Mesothelial cell of epicardium (in vitro differentiated cells): ENCODE measurements around the gene SLC1A5. TPM values are rescaled to one million over a fixed set of nuclear protein-coding genes. Genes with fewer than 3 reads are reported as not detected.

Experiments
- DNase-seq, 2 experiments: peaks; one replicate each; pipeline ENCODE4 v3.0.0; 2021; ENCODE audit warnings: low spot score in 2 of 2; ENCODE audit not compliant: unreplicated experiment in 2 of 2
- H3K27ac Mint-ChIP-seq: 2 replicates; pipeline ENCODE4 v1.8.0; 2021; ENCODE audit warnings: mixed read lengths
- H3K27me3 Mint-ChIP-seq: 2 replicates; pipeline ENCODE4 v1.8.0; 2021; ENCODE audit warnings: low read depth, mixed read lengths
- H3K36me3 Mint-ChIP-seq: 2 replicates; pipeline ENCODE4 v1.8.0; 2021; ENCODE audit warnings: mixed read lengths
- H3K4me1 Mint-ChIP-seq: 2 replicates; pipeline ENCODE4 v1.8.0; 2021; ENCODE audit warnings: mixed read lengths
- H3K4me3 Mint-ChIP-seq: 2 replicates; pipeline ENCODE4 v1.8.0; 2021; ENCODE audit warnings: mild to moderate bottlenecking, moderate library complexity, mixed read lengths
- H3K9me3 Mint-ChIP-seq: 2 replicates; pipeline ENCODE4 v1.8.0; 2021; ENCODE audit warnings: mixed read lengths
- total RNA-seq: library from RNA; stranded (reverse); gene quantifications from 3 replicates; pipeline ENCODE4 v1.2.1, GENCODE V29; 2021
- TF ChIP-seq, protein P1 (sequence below): fragments of 200-600 bp; sonication (generic); IDR thresholded peaks from one replicate; pipeline ENCODE4 v1.5.0; 2021; ENCODE audit warnings: antibody characterized with exemption; ENCODE audit not compliant: unreplicated experiment

Gene SLC1A5
- 45.3 to 49.3 TPM (median 48.4 TPM) in 3 replicates for total RNA-seq

- TF ChIP-seq, protein P1, sequence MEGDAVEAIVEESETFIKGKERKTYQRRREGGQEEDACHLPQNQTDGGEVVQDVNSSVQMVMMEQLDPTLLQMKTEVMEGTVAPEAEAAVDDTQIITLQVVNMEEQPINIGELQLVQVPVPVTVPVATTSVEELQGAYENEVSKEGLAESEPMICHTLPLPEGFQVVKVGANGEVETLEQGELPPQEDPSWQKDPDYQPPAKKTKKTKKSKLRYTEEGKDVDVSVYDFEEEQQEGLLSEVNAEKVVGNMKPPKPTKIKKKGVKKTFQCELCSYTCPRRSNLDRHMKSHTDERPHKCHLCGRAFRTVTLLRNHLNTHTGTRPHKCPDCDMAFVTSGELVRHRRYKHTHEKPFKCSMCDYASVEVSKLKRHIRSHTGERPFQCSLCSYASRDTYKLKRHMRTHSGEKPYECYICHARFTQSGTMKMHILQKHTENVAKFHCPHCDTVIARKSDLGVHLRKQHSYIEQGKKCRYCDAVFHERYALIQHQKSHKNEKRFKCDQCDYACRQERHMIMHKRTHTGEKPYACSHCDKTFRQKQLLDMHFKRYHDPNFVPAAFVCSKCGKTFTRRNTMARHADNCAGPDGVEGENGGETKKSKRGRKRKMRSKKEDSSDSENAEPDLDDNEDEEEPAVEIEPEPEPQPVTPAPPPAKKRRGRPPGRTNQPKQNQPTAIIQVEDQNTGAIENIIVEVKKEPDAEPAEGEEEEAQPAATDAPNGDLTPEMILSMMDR = no peak
- Mint-ChIP-seq H3K4me1 (peaks cover 41% of the 10 kb centered on the region), H3K4me3 (peak within 1 kb of the TSS; percentile 87), H3K27me3 (no peaks in the 10 kb centered on the region), H3K36me3 (no peaks in the 10 kb centered on the region), H3K27ac (peak within 1 kb of the TSS; percentile 95), H3K9me3 (no peaks in the 10 kb centered on the region)
- peak; percentile 95 to 97 for DNase-seq
Observed at GRCh38 chr19:46788262-46788967, at the start of gene SLC1A5. TSS of gene SLC1A5 (minus strand) at chr19:46788594. CDS start at chr19:46787965, 629 bp downstream.

GRCh38 chr19:46838160-46838559 lies 49.8 kb upstream of the SLC1A5 start:
- Mint-ChIP-seq H3K27ac (no peak overlapping the region), H3K4me1 (peaks cover 16% of the 10 kb centered on the region)
- no peak for DNase-seq

GRCh38 chr19:46834984-46835383 lies 46.6 kb upstream of the SLC1A5 start:
- Mint-ChIP-seq H3K27me3 (no peaks in the 10 kb centered on the region), H3K4me1 (peaks cover 2% of the 10 kb centered on the region), H3K36me3 (peaks cover 8% of the 10 kb centered on the region), H3K9me3 (peaks cover 9% of the 10 kb centered on the region), H3K27ac (no peak overlapping the region), H3K4me3 (no peak overlapping the region)
- DNase-seq = no peak
- TF ChIP-seq, protein P1 = no peak

More at GRCh38 chr19:46838160-46838559, 49.8 kb upstream of the SLC1A5 start:
- Mint-ChIP-seq H3K9me3 (peaks cover 3% of the 10 kb centered on the region), H3K4me3 (no peak overlapping the region), H3K36me3 (peaks cover 15% of the 10 kb centered on the region), H3K27me3 (no peaks in the 10 kb centered on the region)
- TF ChIP-seq, protein P1 = no peak

DNA sequence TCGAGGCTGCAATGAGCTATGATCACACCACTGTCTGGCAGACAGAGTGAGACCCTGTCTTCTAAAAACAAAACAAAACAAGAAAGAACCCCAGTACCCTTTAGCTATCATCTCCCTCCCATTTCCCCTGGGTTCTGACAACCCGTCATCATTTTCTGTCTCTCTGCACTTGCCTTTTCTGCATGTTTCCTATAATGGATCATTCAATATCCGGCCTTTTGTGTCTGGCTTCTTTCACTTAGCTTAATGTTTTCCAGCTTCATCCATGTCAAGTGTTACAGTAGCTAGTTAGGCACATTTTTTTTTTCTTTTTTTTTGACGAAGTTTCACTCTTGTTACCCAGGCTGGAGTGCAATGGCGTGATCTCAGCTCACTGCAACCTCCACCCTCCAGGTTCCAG lies 45.7 kb upstream of the SLC1A5 start:
- no peaks in the 10 kb centered on the region for H3K27me3 Mint-ChIP-seq
- H3K9me3 Mint-ChIP-seq = peaks cover 9% of the 10 kb centered on the region
- no peak overlapping the region for H3K4me3 Mint-ChIP-seq
- DNase-seq = no peak
- TF ChIP-seq, protein P1 = no peak
- H3K4me1 Mint-ChIP-seq = peaks cover 5% of the 10 kb centered on the region
- no peak overlapping the region for H3K27ac Mint-ChIP-seq
- H3K36me3 Mint-ChIP-seq = peaks cover 7% of the 10 kb centered on the region

DNA sequence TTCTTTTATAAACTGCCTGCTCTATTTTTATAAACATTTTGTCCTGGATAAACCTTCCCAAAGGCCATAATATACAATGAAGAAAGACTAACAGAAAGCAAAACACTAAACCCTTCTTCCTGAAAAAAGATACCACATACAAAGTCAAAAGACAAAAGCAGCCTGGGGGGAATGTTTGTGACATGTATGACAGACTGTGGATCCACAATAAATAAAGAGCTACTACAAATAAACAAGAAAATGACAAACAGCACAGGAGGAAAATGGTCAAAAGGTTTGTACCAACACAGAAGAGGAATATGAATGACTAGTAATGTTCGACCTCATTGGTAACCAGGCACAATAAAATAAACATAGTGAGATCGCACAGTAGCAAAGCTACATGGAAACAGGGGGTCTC lies 42.5 kb upstream of the SLC1A5 start:
- no peak for DNase-seq
- Mint-ChIP-seq H3K4me3 (no peak overlapping the region), H3K27ac (no peak overlapping the region), H3K4me1 (peaks cover 7% of the 10 kb centered on the region), H3K36me3 (peaks cover 3% of the 10 kb centered on the region), H3K9me3 (peaks cover 9% of the 10 kb centered on the region), H3K27me3 (no peaks in the 10 kb centered on the region)
- TF ChIP-seq, protein P1 = no peak

GRCh38 chr19:46828484-46828883 lies 40.1 kb upstream of the SLC1A5 start:
- TF ChIP-seq, protein P1 = no peak
- no peak for DNase-seq
- H3K36me3 Mint-ChIP-seq = peaks cover 1% of the 10 kb centered on the region
- H3K4me1 Mint-ChIP-seq = peaks cover 7% of the 10 kb centered on the region
- H3K4me3 Mint-ChIP-seq = no peak overlapping the region
- no peaks in the 10 kb centered on the region for H3K27me3 Mint-ChIP-seq
- peaks cover 6% of the 10 kb centered on the region for H3K9me3 Mint-ChIP-seq
- H3K27ac Mint-ChIP-seq = no peak overlapping the region
